ENCODE results near the gene BIN2. TPM values are rescaled to one million over a fixed set of nuclear protein-coding genes. Genes with fewer than 3 reads are reported as not detected.
A peak's percentile ranks its signal among the peaks of the same experiment; 100 is the strongest.

Gene BIN2
- total and polyA plus RNA-seq, 2 of the 4 experiments (the other 2 are of a cell fraction) = not detected

GRCh38 chr12:51326698-51327439, 2.9 kb upstream of the BIN2 start:
- H3K9ac ChIP-seq (ENCODE audit: low read depth, low read length) = peak overlapping the region; percentile 21; the same call in 1 of the 2 replicates
- no TSS peak for BruUV-seq (replicated peaks)
- no peaks in the 10 kb centered on the region for H3K27me3 ChIP-seq (ENCODE audit: control insufficient read depth, insufficient read depth, low read length)
- H3K27ac ChIP-seq (ENCODE audit: insufficient read depth, low read length) = peak overlapping the region; percentile 64; the same call in 1 of the 2 replicates
- peak overlapping the region; percentile 95 for H2BK120ac ChIP-seq (ENCODE audit: low read depth, low read length)
- H4K8ac ChIP-seq (ENCODE audit: low read depth in 2 of 2, low read length in 2 of 2) = peak overlapping the region; percentile 56 to 93; a peak in 3 of 4 replicates
- peak overlapping the region; percentile 93 for H2BK20ac ChIP-seq (ENCODE audit: low read depth, low read length)
- H2BK15ac ChIP-seq (ENCODE audit: low read depth, low read length) = peak overlapping the region; percentile 84; the same call in 2 of the 3 replicates
- H4K20me1 ChIP-seq (ENCODE audit: insufficient read depth, low read length) = no peaks in the 10 kb centered on the region
- H4K91ac ChIP-seq (ENCODE audit: insufficient read depth, low read depth, low read length) = peak overlapping the region; percentile 55
- peak overlapping the region; percentile 76; the same call in 1 of the 2 replicates for H2AK5ac ChIP-seq (ENCODE audit: low read depth, low read length)
- intact Hi-C loops (cut with micrococcal nuclease) (no loop called here), dilution Hi-C loops (cut with HindIII; ENCODE audit: low sequenced_read_pairs, unreplicated experiment) (no loop called here), in situ Hi-C loops (cut with MboI; ENCODE audit: low sequenced_read_pairs) (no loop called here)
- peak overlapping the region; percentile 74 for H2BK5ac ChIP-seq (ENCODE audit: low read depth, low read length, poor library complexity, severe bottlenecking)
- no peaks in the 10 kb centered on the region for H3K9me3 ChIP-seq (ENCODE audit: control insufficient read depth, insufficient read depth, low read length)
- TF ChIP-seq CTCF (conservative IDR thresholded peaks at IDR 0.05; ENCODE audit: low read depth, low read length) = no peak
- TF ChIP-seq CEBPB (IDR thresholded peaks at IDR 0.05; ENCODE audit: low read depth, low read length) = peak; percentile 92
- no peak for TF ChIP-seq FOS (IDR thresholded peaks at IDR 0.05; ENCODE audit: low read depth, low read length)
- no peak for TF ChIP-seq ELK1 (IDR thresholded peaks at IDR 0.05; ENCODE audit: borderline replicate concordance, low read depth, low read length)
- no peak for TF ChIP-seq MAZ (IDR thresholded peaks at IDR 0.05; ENCODE audit: borderline replicate concordance, low read depth, low read length)
- TF ChIP-seq NFE2L2 (IDR thresholded peaks at IDR 0.05; ENCODE audit: low read depth, low read length) = peak; percentile 71; the same call in 1 of the 2 replicates
- peaks cover 11% of the 10 kb centered on the region; the same call in 1 of the 2 replicates for H3K9me1 ChIP-seq (ENCODE audit: insufficient read depth, low read length)
- H3K4me1 ChIP-seq (ENCODE audit: control insufficient read depth, insufficient read depth, low read length) = peaks cover 6% of the 10 kb centered on the region; the same call in 1 of the 2 replicates
- no peaks in the 10 kb centered on the region for H3K79me1 ChIP-seq (ENCODE audit: low read depth in 1 of 2, low read length in 2 of 2)
- DNase-seq = peak; percentile 49
- ATAC-seq (ENCODE audit: low read depth) = peak; percentile 83
- H3K4me3 ChIP-seq (ENCODE audit: insufficient read depth, low read depth, low read length) = no peak overlapping the region
- H3K4me2 ChIP-seq (ENCODE audit: low read depth, low read length) = peak overlapping the region; percentile 5; the same call in 1 of the 2 replicates
- peak overlapping the region; percentile 81 for H2AFZ ChIP-seq (replicated peaks; ENCODE audit: low read length, poor library complexity)
- no peak overlapping the region for H2AK9ac ChIP-seq (replicated peaks; ENCODE audit: low read depth, low read length, poor library complexity)
- ChIA-PET POLR2A (ENCODE audit: unreplicated experiment) (interaction anchor here (0.7 kb wide), 1 partner anchor 250 kb away, joined by 4 read pairs; no protein-coding TSS in a partner anchor), CTCF (interaction anchor here (0.5 kb wide), 1 partner anchor 565 kb away, joined by 5 read pairs; no protein-coding TSS in a partner anchor)
- H3K18ac ChIP-seq (ENCODE audit: low read depth, low read length) = peak overlapping the region; percentile 13
- no peaks in the 10 kb centered on the region for H3K36me3 ChIP-seq (ENCODE audit: control insufficient read depth, insufficient read depth, low read length)
- peak overlapping the region; percentile 82 for H3K4ac ChIP-seq (ENCODE audit: low read depth, low read length)
- WGBS, 2 experiments (ENCODE audit: extremely low coverage in 2 of 2, insufficient read length in 1 of 2) = 29% methylated on average over 1 of the region's 7 CpGs; no CpG with 5 or more reads in 1 of the 2 experiments
- H3K14ac ChIP-seq (replicated peaks; ENCODE audit: low read depth, low read length) = peak overlapping the region; percentile 92
- H3K23ac ChIP-seq (ENCODE audit: low read depth, low read length) = peak overlapping the region; percentile 90
- H3K56ac ChIP-seq (ENCODE audit: extremely low read depth, insufficient read depth, low read length) = no peak overlapping the region
- peak overlapping the region; percentile 80 for H4K5ac ChIP-seq (ENCODE audit: low read depth, low read length)

Measured in IMR-90 (cell line).